Superior temporal gyrus (tissue), 1 donor: ENCODE results near the gene CNTNAP2.

Experiments
- DNase-seq: peaks from one replicate; pipeline ENCODE4 v3.0.0-alpha.2; 2016; ENCODE audit errors: extremely low spot score

CNTNAP2 gene

GRCh38 chr7:147912946-147913638 lies 1796.5 kb downstream of the CNTNAP2 start:
- DNase-seq: no peak

GRCh38 chr7:147915781-147916180 lies 1799.2 kb downstream of the CNTNAP2 start:
- DNase-seq: no peak

DNA sequence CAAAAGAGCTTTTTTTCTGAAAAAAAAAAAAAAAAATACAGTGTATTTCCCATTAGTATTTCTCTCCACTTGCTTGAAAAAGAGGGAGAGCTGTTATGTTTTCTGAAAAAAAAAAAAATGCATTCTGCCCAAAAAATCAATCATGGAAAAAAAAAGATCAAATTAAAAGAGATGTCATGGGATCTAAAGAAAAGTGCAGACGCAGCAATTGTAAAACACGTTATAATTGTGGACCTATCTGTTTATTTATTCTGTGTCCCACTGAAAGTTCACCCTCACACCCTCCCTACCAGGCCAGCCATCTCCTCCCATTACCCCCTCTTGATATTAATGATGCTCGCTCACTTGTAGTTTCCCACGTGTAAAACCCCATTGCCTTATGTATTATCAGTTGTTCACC lies 1800.0 kb downstream of the CNTNAP2 start:
- no peak for DNase-seq

GRCh38 chr7:147923841-147924240 lies 1807.2 kb downstream of the CNTNAP2 start:
- DNase-seq: no peak

- no peak for DNase-seq
These were observed 1820.8 kb downstream of the CNTNAP2 start for GRCh38 chr7:147937428-147937827.

DNA sequence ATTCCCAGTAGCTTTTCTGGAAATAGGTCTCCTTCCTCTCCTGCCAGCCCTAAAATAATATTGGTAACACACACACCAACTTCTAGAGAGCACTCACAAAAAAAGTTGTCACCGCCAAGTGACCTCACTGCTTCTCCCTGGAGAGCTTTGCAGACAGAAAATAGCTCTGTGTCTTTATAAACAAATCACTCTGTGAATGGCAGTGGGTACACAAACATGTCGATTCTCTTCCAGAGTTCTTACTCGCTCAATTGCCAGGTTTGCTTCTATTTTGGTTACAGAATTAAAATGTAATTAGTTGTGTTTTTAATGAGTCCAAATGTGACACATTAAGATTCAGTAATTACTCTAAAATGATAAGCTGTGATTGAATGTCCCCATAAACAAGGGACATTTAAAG lies 1824.8 kb downstream of the CNTNAP2 start:
- DNase-seq: peak; percentile 42

GRCh38 chr7:147944321-147944720 lies 1827.7 kb downstream of the CNTNAP2 start:
- no peak for DNase-seq

DNA sequence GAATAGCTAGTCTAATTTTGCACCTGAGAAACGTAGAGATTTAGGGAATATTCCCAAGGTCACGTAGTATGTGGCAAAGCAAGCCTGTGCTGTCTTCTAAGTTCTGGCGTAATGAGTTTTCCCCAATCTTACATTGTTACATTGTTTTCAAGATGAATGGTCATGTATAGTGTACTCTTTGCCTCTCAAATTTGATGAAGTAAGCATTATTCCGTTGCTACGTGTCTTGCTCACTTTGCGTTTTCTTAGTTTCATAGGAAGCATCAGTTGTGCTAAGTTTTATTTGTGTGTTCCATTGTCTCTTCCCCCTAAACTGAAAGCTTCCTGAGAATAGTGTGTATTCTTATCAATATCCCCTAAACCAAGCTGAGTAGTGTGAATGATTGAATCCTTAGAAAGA lies 1836.3 kb downstream of the CNTNAP2 start:
- no peak for DNase-seq

DNA sequence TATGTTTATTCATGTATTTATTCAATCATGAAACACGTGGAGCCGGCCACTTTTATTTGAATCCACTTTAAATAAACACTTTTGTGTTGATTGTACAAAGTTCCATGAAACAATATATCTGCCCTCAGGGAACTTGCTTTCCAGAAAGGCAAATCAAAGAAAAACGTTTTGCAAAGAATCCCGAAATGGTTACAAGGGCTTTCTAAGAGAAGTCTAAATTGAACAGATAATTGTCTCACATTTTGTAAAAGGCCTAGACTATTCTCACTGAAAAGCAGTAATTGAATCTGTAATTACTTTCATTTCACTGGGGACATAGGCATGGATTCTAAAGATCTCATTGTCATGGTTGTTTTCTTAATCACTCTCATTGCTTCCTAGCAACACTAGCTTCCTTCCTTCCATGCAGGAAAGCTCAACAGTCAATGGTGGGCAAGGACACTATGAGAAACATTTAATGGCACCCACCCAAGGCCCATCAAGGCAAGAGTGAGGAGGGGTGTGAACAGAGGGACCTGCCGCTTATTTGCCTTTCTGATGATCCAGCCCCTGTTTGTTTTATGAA lies 1851.5 kb downstream of the CNTNAP2 start:
- DNase-seq: no peak

- DNase-seq: peak; percentile 58
These were observed 1855.1 kb downstream of the CNTNAP2 start for GRCh38 chr7:147971606-147972110.

GRCh38 chr7:147978201-147978600 lies 1861.6 kb downstream of the CNTNAP2 start:
- DNase-seq: no peak

DNA sequence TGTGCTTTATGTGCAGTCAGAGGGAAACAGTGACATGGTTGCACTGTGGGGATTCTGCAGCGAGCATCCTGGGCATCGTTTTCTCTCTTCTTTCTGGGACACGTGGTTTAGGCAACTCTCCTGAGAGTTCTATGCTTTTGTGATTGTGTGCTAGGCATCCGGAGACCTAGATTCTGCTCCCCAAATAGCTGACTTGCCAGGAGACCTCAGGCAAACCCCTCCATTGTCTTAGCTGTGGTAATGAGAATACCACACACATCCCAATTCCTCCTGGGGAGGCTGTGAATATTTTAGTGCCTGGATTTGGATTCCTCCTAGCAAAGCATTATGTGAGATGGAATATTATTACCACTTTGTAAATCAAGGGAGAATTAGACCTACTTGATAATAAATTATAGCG lies 1862.0 kb downstream of the CNTNAP2 start:
- DNase-seq: no peak

DNA sequence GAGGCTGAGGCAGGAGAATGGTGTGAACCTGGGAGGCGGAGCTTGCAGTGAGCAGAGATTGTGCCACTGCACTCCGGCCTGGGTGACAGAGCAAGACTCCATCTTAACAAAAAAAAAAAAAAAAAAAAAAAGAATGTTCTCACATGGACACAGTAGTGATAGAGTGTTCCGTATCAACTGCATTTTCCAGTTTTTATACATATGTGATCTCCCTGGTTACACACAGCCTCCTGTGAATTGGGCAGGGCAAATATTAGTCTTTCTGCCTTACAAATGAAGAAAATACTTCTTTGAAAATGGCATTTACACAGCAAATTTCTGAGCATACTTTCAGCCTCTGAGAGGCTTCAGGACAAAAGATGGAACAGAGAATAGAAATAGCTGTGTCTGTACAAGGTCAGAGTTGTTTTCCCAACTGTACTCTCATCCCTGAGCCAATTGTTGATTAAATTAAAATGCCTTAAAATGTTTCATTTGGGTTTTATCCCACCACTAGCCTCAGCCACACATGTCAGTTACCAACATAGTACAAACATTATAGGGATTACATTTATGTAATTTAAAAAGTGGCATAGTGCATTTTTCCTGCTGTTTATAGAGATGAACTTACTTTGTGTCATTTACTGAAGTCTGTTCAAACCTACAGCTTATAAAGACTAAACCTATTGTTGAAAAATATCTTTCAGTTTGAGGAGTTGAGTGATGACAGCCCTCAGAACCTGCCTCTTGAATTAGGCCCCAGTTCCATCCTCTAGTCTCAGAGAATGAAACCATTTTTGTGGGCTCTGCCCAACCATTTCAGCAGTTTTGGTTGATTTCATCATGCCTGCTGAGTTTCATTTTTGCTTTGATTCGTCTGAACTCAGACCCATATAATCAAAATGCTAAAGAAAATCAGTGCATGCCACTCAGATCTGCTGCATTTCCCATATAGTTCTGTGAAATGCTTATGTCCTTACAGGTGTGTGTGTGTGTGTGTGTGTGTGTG lies 1864.5 kb downstream of the CNTNAP2 start:
- no peak for DNase-seq

DNA sequence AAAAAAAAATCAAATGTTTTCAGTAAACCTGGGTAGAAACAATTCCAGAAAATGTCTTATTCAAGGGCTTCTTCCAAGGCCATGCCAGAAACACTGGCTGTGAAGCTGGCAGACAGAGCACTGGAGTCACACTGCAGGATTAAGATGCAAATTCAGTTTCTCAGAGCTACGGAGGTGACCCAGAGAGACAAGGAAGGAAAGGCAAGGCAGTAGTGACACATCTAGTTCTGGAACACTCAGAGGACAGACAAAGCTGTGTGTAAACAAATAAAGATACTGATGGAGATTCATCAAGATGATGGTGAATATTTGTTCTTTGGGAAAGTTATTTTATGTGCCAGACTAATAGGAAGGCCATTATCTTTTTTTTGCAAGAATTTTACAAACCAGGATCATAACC lies 1865.7 kb downstream of the CNTNAP2 start:
- no peak for DNase-seq

- no peak for DNase-seq
These were observed 1867.7 kb downstream of the CNTNAP2 start for GRCh38 chr7:147984265-147984664.

DNA sequence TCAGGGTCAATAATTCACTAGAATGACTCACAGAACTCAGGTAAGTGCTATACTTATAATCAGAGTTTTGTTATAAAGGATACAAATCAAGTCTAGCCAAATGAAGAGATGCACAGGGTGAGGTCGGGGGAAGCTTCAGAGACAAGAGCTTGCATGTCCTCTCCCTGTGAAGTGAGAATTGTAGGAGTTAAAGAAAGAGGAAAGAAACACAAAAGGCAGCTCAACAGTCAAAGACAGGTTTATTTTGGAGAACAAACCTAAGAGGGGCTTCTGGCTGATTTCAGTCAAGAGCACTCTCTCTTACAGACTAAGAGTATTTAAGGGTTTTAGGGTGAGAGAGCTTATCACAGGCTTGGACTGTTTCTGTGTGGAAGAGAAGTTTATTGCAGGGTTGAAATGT lies 1873.5 kb downstream of the CNTNAP2 start:
- no peak for DNase-seq

- no peak for DNase-seq
These were observed 1874.3 kb downstream of the CNTNAP2 start for GRCh38 chr7:147990942-147991341.

DNA sequence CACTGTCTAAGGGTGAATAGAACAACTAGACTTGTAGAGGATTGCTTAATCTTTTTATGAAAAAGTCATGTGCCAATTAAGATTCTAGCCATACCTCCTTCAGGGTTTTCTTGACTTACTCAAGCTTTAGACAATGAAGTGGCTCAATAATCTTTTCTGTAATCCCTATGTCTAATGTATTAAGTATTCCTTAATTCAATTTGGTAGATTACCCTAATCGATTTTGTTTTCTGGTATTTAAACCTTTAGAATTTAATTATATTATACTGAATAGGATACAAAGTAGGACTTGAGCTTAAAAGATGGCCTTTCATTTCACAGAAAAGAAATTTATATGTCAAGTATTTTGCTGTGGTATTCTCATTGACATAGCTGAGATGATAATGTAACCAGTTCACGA lies 1876.1 kb downstream of the CNTNAP2 start:
- no peak for DNase-seq

DNA sequence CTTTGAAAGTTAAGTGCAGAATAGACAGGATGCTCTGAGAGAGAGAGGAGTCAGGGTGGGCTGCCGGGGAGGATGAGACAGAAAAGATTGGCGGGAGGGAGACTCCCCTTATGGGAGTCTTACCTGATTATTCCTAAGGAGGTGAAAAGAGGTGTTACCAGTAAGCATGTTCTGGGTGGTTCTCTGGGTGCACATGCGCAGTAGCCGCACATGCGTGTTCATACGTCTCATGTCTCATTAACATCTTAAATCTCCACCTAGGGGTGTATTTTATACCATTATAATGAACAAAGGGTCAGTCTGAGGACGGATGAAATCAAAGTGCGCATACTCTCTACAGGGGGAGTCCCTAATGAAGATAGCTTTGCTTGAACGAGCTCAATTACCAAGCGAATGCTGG lies 1881.0 kb downstream of the CNTNAP2 start:
- DNase-seq: no peak

DNA sequence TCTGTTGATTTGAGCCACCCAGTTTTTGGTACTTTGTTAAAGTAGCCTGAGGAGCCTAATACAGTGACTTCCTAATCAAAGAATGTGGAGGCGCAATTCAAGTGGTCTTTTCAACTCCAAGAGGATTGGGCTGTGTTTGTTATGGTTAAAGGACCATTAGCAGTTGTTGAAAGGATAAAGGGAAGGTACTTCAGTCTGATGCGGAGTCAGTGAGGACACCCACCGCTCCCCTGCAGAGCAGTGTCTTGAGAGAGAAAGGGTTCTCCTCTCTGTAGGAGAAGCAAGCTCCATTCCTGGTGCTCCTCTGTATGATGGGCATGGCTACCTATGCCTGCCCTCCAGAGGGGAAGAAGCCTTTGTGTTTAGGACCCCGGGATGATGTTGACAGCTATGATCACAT lies 1883.4 kb downstream of the CNTNAP2 start:
- no peak for DNase-seq

GRCh38 chr7:148011753-148012152 lies 1895.2 kb downstream of the CNTNAP2 start:
- no peak for DNase-seq

DNA sequence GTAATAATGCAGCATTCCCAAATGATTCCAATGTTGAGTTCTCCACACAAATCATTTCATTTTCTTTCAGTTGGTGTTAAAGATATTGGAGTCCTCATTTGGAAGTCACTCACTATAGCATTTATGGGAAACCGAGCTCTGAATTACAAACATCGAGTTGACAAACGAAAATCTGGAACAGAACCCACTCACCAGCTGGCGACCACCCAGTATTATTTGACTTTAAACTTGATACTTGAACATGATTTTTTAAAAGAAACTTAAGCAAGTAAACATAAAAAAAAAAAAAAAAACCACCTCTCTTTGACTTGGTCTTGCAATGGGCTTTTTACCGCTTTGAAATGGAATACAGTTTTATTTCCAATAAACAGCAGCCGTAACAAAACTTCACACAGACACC lies 1897.4 kb downstream of the CNTNAP2 start:
- DNase-seq: no peak
